Sigmoid colon (tissue), 7 donors: ENCODE results near the gene WIPF3. TPM values are rescaled to one million over a fixed set of nuclear protein-coding genes. Genes with fewer than 3 reads are reported as not detected.

Source experiments
- DNase-seq: peaks from one replicate; pipeline ENCODE4 v3.0.0-alpha.2; 2019
- H3K27ac ChIP-seq, 4 donors: fragments of 200-600 bp; sonication (generic); one replicate each; pipeline ENCODE4 v1.5.1; 2016 to 2019; ENCODE audit warnings: mild to moderate bottlenecking in 1 of 4
- H3K27me3 ChIP-seq, 3 donors: fragments of 200-600 bp; sonication (generic); one replicate each; pipeline ENCODE4 v1.5.1; 2019; ENCODE audit warnings: mild to moderate bottlenecking in 1 of 3
- H3K36me3 ChIP-seq, 4 donors: fragments of 200-600 bp; sonication (generic); one replicate each; pipeline ENCODE4 v1.5.1; 2016 to 2019
- H3K4me1 ChIP-seq, 4 donors: fragments of 200-600 bp; sonication (generic); one replicate each; pipeline ENCODE4 v1.5.1; 2017 to 2019
- H3K4me3 ChIP-seq, 4 donors: fragments of 200-600 bp; sonication (generic); one replicate each; pipeline ENCODE4 v1.5.1; 2017 to 2019; ENCODE audit warnings: mild to moderate bottlenecking in 2 of 4, moderate library complexity in 1 of 4
- H3K9me3 ChIP-seq, 4 donors: fragments of 200-600 bp in 3 of 4; sonication (generic) in 3 of 4; one replicate each; pipeline versions ENCODE4 v1.5.1 to v1.6.1; 2013 to 2019
- CTCF ChIP-seq, 4 experiments: fragments of 450-650 bp in 3 of 4; fragments of 200-600 bp in 1 of 4; IDR thresholded peaks; one replicate each; pipeline ENCODE4 v1.5.1; 2016 to 2019; ENCODE audit warnings: antibody characterized with exemption in 4 of 4, mild to moderate bottlenecking in 3 of 4, moderate library complexity in 2 of 4
- EP300 ChIP-seq, 4 donors: sonication (generic); formaldehyde crosslinking; IDR thresholded peaks; one replicate each; pipeline ENCODE4 v1.6.1; 2017; ENCODE audit warnings: antibody characterized with exemption in 4 of 4
- POLR2A ChIP-seq, 2 donors: fragments of 450-650 bp; IDR thresholded peaks; one replicate each; pipeline ENCODE4 v1.6.1; 2016; ENCODE audit warnings: antibody characterized with exemption in 2 of 2, mild to moderate bottlenecking in 2 of 2, moderate library complexity in 2 of 2
- POLR2AphosphoS5 ChIP-seq, 4 donors: sonication (generic); formaldehyde crosslinking; IDR thresholded peaks; one replicate each; pipeline ENCODE4 v1.6.1; 2017; ENCODE audit warnings: antibody characterized with exemption in 4 of 4
- WGBS, 2 donors: extraction: QIAGEN DNeasy Blood & Tissue Kit; methylation state at CpG; one replicate each; pipeline ENCODE4 v1.1.7; 2013; 5-methylcytosine and 5-hydroxymethylcytosine counted together
- intact Hi-C: fragments of 100-400 bp; cut with DNase I; formaldehyde crosslinking; loops from one replicate; pipeline ENCODE4 v1.15.1; 2023
- polyA plus RNA-seq, 3 donors: library from polyadenylated mRNA; stranded (reverse); fragments of 200-250 nt; gene quantifications; one replicate each; pipeline ENCODE4 v1.2.3, GENCODE V29; 2013
- total RNA-seq, 4 donors: library from RNA; depleted of rRNA; stranded (reverse); fragments of >200 nt; gene quantifications; one replicate each; pipeline ENCODE4 v1.1.0, GENCODE V29; 2016
- donor health status: healthy with polysubstance abuse.
- donor health status: Bipolar disorder and iron deficiency.
- donor health status: healthy.

WIPF3 gene
- total and polyA plus RNA-seq, 7 donors = 0.46 to 4.7 (median 0.71) TPM

- Histone ChIP-seq H3K27ac (no peak overlapping the region), H3K4me3 (no peak overlapping the region), H3K4me1 (peaks cover 0 to 4% (median 0%) of the 10 kb centered on the region in 4 donors), H3K9me3 (no peaks in the 10 kb centered on the region), H3K27me3 (no peaks in the 10 kb centered on the region), H3K36me3 (no peaks in the 10 kb centered on the region)
- 96 to 97% methylated on average over 13 of the region's 13 CpGs for WGBS, 2 donors
- TF ChIP-seq EP300 (IDR thresholded peaks at IDR 0.05) (no peak), CTCF (IDR thresholded peaks at IDR 0.05) (no peak), POLR2AphosphoS5 (IDR thresholded peaks at IDR 0.05) (no peak)
- intact Hi-C loops = loop anchor here (5.0 kb wide), 2 partner anchors 47 to 187 kb away; no protein-coding TSS in a partner anchor
- no peak for DNase-seq
Observed at GRCh38 chr7:29875741-29876140, 69.4 kb downstream of the WIPF3 start.

GRCh38 chr7:29877196-29877595 is 70.9 kb downstream of the WIPF3 start:
- H3K9me3 ChIP-seq = no peaks in the 10 kb centered on the region
- H3K4me3 ChIP-seq = no peak overlapping the region
- intact Hi-C loops = loop anchor here (5.0 kb wide), 2 partner anchors 45 to 185 kb away; no protein-coding TSS in a partner anchor
- no peak for DNase-seq
- H3K27ac ChIP-seq = no peak overlapping the region
- TF ChIP-seq POLR2A (IDR thresholded peaks at IDR 0.05) (no peak), CTCF (IDR thresholded peaks at IDR 0.05) (no peak), POLR2AphosphoS5 (IDR thresholded peaks at IDR 0.05) (no peak), EP300 (IDR thresholded peaks at IDR 0.05) (no peak)
- H3K36me3 ChIP-seq = no peaks in the 10 kb centered on the region
- 9 to 44% methylated on average over 3 of the region's 3 CpGs for WGBS, 2 donors
- no peaks in the 10 kb centered on the region for H3K27me3 ChIP-seq
- peaks cover 0 to 4% (median 0%) of the 10 kb centered on the region in 4 donors for H3K4me1 ChIP-seq

- H3K4me3 ChIP-seq = no peak overlapping the region
- no peaks in the 10 kb centered on the region for H3K9me3 ChIP-seq
- no peaks in the 10 kb centered on the region for H3K36me3 ChIP-seq
- 45 to 80% methylated on average over 5 of the region's 5 CpGs for WGBS, 2 donors
- peaks cover 0 to 4% (median 0%) of the 10 kb centered on the region in 4 donors for H3K4me1 ChIP-seq
- intact Hi-C loops = loop anchor here (5.0 kb wide), 2 partner anchors 44 to 184 kb away; no protein-coding TSS in a partner anchor
- DNase-seq = no peak
- no peak for TF ChIP-seq EP300 (IDR thresholded peaks at IDR 0.05)
- no peak for TF ChIP-seq POLR2AphosphoS5 (IDR thresholded peaks at IDR 0.05)
- no peak for TF ChIP-seq POLR2A (IDR thresholded peaks at IDR 0.05)
- peak in 2 of 4 experiments; percentile 34 to 47 for TF ChIP-seq CTCF (IDR thresholded peaks at IDR 0.05)
- peaks cover 0 to under 1% (median 0%) of the 10 kb centered on the region in 3 donors for H3K27me3 ChIP-seq
- H3K27ac ChIP-seq = no peak overlapping the region
Observed at GRCh38 chr7:29878081-29878688, 71.9 kb downstream of the WIPF3 start.

- 78 to 81% methylated on average over 2 of the region's 2 CpGs for WGBS, 2 donors
- intact Hi-C loops = loop anchor here (5.0 kb wide), 2 partner anchors 43 to 183 kb away; no protein-coding TSS in a partner anchor
- TF ChIP-seq EP300 (IDR thresholded peaks at IDR 0.05) (no peak), CTCF (IDR thresholded peaks at IDR 0.05) (no peak), POLR2A (IDR thresholded peaks at IDR 0.05) (no peak), POLR2AphosphoS5 (IDR thresholded peaks at IDR 0.05) (no peak)
- H3K4me1 ChIP-seq = peaks cover 0 to 17% (median 9%) of the 10 kb centered on the region in 4 donors
- peak overlapping the region in 1 of 4 donors; percentile 8 for H3K27ac ChIP-seq
- peaks cover 0 to 14% (median 4%) of the 10 kb centered on the region in 3 donors for H3K27me3 ChIP-seq
- DNase-seq = peak; percentile 85
- no peaks in the 10 kb centered on the region for H3K36me3 ChIP-seq
- H3K4me3 ChIP-seq = no peak overlapping the region
- no peaks in the 10 kb centered on the region for H3K9me3 ChIP-seq
Observed at GRCh38 chr7:29879609-29880008, 73.3 kb downstream of the WIPF3 start.
